Loucy (cell line): ENCODE results near the gene CD4.

ENCODE experiments used
- CTCF ChIP-seq: fragments of 200-600 bp; sonication (generic); conservative IDR thresholded peaks from 2 replicates; pipeline ENCODE4 v1.5.1; 2014; ENCODE audit warnings: mild to moderate bottlenecking, antibody characterized with exemption, low read length
- EZH2phosphoT487 ChIP-seq: fragments of 200-600 bp; IDR thresholded peaks from 2 replicates; pipeline ENCODE4 v1.6.1; 2018; ENCODE audit warnings: antibody characterized with exemption, mild to moderate bottlenecking, moderate library complexity, borderline replicate concordance

GRCh38 chr12:6861391-6861790 is 72.1 kb downstream of the CD4 start:
- TF ChIP-seq CTCF (no peak), EZH2phosphoT487 (no peak)
